HG02981 (cell line): ENCODE results near the gene EWSR1.

Experiments
- ATAC-seq: cut with Tn5 transposase; IDR thresholded peaks from one replicate; pipeline ENCODE4 v1.9.1; 2021; ENCODE audit warnings: mild to moderate bottlenecking, moderate library complexity; ENCODE audit not compliant: unreplicated experiment

The EWSR1 gene

DNA sequence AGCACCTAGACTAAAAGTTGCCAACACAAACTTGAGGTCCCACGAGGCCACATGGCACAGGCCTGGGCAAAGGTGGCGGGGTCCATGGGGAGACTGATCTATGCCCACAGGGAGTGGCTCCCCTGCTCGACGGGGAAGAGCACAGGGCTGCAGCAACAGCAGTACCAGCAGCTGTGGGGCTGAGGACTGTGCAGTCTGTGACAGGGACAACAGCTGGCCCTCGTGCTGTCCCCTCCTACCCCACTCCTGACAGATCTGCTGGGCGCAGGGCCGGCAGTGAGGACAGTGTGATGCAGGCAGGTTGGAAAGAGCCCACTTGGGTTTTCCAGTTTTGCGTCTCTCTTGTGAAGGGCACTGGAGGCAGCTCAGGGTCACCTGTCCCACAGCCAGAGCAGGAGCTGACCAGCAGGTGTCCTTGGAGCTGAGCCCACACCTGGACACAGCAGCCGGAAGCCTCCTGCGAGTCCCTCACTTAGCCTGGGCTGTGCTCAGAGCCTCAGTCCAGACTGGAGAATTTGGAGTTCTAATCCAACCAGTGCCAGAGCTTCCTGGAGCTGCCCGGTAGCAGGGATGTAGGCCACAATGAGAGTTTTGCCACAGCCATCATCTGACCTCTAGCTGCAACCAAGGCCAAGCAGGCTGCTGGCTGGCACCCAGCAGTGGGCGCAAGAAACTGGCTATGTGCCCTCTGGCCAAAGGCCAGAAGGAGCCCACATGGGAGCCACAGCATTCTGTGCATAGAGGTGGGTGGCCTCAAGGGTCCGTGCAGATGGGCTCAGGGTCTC lies 34.8 kb downstream of the EWSR1 start:
- no peak for ATAC-seq

DNA sequence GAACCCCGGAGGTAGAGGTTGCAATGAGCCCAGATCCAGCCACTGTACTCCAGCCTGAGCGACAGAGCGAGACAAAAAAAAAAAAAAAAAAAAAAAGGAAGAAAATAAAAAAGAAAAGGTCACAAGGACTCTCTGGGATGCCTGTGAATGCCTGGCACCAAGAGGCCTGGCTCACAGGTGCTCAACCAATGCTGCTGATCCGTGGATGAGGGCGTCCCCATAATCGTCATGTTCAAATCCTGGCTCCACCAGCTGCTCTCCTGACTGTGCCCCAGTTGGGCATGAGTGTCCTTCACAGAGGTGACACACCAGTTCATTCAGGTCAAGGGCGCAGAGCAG lies 37.7 kb downstream of the EWSR1 start:
- no peak for ATAC-seq

DNA sequence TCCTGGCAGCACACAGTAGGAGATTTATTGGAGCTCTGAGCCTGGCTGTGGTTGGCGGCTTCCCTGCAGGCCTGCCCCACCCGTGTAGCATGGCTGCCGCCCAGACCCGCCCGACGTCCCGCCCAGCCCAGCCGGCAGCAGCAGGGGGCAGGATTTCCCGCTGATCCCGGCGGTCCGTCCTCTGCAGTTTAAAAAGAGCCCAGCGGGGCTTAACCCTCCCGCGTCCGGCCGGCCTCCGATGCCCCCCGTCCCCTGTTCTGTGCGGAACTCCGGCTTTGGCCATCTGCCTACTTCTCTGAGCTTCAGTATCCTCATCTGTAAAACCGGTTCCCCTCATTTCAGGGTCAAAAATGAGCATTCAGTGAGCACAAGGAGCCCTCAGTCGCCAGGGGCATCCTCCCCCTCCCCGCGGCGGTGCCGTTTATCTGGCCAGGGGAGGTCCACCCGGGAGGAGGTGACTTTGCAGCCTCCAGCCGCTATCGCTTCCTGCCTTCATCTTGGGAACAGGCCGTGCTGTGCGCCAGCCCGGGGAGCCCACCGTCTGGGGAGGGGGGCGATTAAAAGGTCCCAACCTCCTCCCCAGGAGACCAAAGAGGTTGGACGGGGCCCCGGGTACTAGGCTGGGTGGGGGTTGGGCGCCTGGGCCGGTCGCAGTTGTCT lies 38.2 kb downstream of the EWSR1 start, which contains the start of gene GAS2L1:
Gene GAS2L1 (plus strand): TSS at position 476 of the 660 bp plus-strand sequence. CDS start 1,456 bp downstream, outside the sequence.
- no peak for ATAC-seq

DNA sequence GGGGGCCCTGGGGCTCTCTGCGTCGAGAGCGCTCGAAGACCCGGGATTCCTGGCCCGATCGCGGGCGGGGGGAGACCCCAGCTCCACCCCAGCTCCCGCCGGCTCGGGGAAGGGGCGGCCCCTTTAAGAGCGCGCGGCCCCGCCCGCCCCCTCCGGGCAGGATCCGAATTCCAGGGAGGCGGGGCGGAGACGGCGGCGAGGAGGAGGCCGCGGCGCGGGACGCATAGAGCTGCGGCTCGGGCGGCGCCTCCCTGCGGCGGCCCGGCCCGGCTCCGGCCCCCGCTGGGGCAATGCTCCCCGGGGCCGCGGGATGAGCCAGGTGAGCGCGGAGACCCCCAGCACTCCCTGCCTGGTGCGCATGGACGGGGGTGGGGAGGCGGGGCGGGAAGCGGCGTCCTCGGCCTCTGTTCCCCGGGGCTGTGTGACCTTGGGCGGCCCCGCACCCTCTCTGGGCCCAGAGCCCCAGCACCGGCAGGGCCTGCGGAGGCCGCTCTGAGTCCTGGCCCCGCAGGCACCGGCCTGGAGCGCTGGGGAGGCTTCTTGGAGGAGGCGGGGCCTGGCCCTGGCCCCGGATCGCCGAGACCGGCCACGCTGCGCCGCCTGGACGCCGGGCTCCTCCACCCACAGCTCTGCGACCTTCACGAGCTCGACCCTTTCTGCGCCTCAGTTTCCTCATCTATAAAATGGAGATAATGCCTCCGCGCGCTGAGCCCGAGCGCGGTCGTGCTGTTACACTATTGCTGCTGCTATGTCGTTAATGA lies 38.9 kb downstream of the EWSR1 start:
- no peak for ATAC-seq

DNA sequence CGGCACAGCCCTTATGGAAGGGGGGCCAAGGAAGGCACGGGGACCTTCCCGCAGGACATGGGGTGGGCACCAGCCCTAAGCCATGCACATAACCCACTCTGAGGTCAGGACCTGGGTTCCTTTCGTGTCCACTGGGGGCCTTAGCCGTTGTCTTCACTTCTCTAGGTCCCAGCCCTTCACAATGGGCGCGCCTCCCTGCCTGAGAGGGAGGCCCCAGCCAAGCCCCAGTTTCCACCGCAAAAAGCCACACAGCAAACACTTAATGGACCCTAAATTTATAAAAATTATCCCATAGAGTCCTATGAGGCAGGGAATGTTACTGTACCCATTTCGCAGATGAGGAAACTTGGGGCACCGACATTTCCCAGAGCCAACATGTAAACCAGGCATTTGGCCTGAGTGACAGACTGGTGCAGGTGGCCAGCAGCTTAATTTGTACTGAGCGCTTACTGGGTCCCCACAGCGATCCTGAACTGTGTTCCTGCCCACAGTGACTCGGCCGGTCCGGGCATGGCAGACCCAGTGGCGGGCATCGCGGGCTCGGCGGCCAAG lies 39.6 kb downstream of the EWSR1 start:
- ATAC-seq = no peak

DNA sequence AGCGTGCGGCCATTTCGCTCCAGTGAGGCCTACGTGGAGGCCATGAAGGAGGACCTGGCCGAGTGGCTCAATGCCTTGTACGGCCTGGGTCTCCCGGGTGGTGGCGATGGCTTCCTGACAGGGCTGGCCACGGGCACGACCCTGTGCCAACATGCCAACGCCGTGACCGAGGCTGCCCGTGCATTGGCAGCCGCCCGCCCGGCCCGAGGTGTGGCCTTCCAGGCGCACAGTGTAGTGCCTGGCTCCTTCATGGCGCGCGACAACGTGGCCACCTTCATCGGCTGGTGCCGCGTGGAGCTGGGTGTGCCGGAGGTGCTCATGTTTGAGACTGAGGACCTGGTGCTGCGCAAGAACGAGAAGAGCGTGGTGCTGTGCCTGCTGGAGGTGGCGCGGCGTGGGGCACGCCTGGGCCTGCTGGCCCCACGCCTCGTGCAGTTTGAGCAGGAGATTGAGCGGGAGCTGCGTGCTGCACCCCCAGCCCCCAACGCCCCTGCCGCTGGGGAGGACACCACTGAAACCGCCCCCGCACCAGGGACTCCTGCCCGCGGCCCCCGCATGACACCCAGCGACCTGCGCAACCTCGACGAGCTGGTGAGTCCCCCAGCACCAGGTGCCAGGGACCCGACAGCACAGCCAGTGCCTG lies 40.2 kb downstream of the EWSR1 start:
- ATAC-seq = no peak

DNA sequence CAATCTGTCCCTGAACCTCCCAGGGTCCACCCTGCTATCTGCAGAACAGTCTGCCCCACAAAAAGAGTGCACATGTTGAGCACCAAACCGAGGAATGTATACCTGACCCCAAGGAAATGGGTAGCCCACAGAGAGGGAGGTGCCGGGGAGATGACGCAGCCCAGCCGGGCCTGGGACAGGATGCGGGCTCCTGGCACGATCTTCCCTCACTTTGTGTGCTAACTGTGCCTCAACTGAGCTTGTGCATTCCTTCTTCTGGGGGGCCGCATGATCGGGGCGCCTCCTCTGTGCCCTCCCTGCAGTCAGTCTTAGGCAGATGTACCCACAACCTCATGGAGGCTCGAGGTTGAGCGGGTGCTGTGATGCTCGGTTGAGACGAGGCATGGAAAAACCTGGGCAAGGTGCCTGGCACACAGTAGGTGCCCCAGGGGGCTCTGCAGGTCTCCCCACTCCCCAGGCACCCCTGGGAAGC lies 40.8 kb downstream of the EWSR1 start:
- no peak for ATAC-seq

DNA sequence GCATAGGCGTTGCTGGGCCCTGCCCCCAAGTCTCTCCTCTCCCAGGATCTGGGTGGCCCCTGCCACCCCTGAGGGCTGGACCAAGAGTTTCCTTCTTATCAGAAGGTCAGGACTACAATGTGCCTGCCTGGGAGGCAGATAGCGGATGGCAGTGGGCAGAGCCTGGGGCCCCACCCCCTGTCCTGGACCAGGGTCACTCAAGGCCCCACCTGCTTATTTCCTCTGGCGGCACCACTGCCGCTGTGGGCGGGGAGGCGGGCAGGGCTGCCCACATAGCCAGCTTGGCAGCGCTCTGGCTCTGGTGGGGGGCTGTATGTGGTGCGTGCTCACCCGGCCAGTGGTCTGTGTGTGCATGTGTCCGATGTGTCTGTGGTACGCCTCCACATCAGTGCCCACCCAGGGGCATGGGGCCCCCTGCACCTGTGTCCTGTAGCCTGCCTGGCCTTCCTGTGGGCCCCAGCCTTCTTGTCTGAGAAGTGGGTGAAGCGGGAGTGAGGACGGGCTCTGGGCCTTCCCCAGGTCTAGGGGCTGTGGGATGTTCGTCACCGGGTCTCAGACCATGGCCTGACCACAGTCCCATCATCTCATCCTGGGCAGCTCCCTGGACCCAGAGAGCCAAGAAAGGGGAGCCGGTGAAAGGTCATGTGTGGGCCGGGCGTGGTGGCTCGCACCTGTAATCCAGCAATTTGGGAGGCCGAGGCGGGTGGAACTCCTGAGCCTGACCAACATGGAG lies 41.4 kb downstream of the EWSR1 start:
- ATAC-seq = no peak

DNA sequence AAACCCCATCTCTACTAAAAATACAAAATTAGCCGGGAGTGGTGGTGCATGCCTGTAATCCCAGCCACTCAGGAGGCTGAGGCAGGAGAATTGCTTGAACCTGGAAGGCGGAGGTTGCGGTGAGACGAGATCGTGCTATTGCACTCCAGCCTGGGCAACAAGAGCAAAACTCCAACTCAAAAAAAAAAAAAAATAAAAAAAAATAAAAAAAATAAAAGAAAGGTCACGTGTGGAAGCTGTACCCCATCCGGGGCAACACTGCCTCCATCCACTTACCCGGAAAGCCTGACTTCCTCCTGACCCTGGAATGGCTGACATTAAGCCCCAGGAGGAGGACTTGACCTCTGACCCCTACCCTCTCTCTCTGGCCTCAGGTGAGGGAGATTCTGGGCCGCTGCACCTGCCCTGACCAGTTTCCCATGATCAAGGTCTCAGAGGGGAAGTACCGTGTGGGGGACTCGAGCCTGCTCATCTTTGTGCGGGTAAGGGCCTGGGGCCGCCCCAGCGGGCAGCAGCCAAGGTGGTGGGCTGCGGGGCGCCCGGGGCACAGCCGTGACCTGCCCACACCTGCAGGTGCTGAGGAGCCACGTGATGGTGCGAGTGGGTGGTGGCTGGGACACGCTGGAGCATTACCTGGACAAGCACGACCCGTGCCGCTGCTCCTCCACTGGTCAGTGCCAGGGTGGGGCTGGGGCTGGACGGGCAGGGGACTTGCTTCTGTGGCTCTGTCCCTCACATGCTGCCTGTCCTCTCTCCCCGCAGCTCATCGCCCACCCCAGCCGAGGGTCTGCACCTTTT lies 42.2 kb downstream of the EWSR1 start:
- ATAC-seq = no peak

DNA sequence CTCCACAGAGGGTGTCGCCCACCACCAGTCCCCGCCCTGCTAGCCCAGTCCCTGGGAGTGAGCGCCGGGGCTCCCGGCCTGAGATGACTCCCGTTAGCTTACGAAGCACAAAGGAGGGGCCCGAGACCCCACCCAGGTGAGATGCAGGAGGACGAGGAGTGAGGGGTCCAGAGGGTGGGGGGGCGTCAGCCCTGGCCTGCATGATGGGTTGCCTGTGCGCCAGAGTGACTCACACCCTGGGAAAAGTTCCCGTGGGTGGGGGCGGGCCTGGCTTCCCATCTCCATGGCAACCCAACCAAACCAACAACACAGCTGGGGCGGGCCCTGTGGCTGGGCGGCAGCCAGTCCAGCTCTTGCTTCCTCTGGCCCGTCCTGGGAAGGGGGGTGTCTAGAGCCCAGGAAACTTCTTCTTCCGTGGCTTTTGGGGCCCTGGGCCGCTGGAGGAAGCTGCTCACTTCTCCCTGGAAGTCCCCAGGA lies 42.8 kb downstream of the EWSR1 start:
- ATAC-seq = no peak

DNA sequence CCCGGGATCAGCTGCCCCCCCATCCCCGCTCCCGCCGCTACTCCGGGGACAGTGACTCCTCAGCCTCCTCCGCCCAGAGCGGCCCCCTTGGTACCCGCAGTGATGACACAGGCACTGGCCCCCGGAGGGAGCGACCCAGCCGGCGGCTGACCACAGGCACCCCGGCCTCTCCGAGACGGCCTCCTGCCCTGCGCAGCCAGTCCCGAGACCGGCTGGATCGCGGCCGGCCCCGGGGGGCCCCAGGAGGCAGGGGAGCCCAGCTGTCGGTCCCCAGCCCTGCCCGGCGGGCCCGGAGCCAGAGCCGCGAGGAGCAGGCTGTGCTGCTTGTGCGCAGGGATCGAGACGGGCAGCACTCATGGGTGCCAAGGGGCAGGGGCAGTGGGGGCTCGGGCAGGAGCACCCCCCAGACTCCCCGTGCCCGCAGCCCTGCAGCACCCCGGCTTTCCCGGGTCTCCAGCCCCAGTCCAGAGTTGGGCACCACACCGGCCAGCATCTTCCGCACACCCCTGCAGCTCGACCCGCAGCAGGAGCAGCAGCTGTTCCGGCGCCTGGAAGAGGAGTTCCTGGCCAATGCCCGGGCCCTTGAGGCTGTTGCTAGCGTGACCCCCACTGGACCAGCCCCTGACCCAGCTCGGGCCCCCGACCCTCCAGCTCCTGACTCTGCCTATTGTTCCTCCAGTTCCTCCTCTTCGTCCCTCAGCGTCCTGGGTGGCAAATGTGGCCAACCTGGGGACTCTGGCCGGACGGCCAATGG lies 43.6 kb downstream of the EWSR1 start:
- no peak for ATAC-seq

DNA sequence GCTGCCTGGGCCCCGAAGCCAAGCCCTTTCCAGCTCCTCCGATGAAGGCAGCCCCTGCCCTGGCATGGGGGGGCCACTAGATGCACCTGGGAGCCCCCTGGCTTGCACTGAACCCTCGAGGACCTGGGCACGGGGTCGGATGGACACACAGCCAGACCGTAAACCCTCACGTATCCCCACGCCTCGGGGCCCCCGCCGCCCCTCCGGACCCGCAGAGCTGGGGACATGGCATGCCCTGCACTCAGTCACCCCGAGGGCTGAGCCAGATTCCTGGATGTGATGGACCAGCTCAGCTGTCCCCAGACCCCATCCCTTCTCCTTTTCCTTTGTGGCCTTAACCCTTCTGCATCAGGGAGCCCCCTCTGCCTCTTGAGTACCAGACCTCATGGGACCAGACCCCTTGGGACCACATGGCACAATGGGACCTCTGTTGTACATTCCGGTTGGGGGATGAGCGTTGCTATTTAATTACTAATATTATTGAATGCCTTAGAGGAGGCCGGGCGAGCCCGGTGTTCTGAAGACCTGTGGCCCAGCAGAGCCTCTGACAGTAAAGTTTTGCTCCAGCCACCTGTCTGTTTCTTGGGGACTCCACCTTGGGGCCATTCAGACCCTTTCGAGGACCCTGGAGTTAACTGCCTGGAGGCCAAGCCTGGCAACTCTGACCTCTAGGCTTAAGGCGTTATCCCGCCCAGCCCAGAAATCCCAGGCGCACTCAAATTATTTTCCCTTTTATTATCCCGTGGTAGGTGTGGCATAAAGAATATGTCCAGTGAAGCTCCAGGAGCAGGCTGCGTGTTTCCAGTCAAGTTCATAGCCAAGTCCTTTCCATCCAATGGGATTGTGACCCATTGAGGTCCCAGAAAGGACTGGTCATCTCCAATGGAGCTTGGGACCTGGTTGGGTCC lies 44.4 kb downstream of the EWSR1 start:
- ATAC-seq = no peak

DNA sequence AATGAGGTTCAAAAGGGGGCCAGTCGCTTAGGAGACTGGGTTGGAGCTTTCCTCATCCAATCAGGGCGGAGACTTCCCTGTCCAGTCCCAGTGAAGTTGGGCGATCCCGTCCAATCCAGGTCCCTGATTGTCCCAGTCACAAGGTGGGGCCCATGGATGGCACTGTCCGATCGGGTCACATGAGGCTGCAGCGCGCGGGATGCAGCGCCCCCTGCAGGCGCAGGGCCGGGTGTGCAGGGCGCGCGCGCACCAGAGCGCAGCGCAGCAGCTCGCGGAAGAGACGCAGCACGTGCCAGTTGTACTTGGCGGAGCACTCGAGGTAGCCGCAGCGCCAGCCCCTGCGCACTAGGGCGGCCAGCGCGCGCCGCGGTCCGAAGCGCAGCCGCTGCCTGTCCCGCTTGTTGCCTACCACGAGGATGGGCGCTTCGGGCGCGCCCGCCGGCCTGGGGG lies 45.1 kb downstream of the EWSR1 start:
- no peak for ATAC-seq

DNA sequence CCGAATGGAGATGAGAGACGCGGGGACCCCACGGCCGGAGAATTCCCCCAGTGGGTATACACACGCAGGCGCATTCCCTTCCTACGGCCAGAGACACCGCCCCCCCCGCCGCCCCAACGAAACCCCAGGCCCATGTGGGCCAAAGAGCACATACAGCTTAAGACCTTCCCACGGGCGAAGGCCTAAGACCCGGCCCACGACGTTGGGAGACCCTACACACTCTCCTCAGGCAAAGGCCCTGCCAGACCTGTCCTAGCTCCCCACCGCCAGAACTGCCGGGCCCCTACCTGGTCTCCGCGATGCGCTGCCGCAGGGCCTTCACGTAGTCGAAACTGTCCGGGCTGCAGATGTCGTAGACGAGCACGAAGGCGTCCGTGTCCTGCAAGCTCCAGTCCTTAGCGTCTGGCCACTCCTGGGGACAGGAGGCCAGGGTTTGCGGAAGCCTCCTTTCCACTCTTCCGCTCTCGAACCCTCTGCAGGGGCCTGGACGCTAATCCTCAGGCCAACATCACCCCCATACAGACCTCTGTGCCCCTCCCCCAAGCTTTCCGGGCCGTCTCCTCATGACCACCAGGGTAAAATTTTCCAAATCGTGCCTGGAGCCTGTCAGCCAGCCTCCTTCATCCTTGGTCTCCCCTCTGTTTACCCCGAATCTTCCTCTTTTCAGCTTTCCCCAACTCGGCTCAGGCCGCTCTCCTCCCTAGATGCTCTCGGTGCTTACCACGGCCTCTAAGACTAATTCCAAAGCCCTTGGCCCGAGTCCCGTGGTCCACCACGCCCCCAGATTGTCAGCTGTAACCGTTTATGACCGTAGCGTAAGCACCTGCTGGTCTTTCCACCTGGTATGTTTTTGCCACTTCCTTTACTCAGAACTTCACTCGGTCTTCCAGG lies 45.8 kb downstream of the EWSR1 start:
- no peak for ATAC-seq

DNA sequence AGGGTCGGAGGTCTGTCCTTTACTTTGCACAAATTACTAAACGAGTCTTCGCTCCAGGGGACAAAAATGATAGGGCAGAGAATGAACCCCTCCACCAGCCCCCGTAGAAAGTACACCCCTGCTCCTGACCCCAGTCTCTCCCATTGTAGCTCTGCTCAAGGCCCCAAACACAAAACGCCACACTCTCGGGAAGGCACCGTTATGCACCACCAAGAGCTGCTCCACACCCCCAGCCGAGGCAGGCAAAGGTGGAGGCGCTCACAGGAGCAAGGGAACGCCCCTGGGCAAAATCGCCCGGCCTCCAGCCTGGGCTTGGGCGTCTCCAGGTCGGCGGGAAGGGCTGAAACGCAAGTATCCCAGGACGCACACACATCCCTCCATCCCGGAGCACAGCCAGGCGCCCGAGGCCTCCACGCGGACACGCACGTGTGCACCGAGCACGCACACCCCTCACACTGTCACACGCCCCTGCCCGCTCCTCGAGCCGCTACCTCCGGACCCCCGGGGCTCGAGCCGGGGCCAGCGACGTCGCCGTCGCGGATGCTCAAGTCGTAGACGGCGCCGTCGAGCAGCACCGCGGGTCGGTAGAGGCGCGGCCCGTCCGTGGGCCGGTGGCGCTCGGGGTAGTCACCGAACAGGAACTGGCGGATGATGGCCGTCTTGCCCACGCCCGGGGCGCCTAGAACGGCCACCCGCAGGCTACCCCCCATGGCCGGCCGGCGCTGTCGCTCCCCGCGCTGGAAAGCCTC lies 46.6 kb downstream of the EWSR1 start:
- no peak for ATAC-seq
